Measurements from ENCODE around the gene WWOX. TPM values are rescaled to one million over a fixed set of nuclear protein-coding genes. Genes with fewer than 3 reads are reported as not detected.

The WWOX gene
- total RNA-seq, 1 donor from 2014 or later: 18.6 TPM

DNA sequence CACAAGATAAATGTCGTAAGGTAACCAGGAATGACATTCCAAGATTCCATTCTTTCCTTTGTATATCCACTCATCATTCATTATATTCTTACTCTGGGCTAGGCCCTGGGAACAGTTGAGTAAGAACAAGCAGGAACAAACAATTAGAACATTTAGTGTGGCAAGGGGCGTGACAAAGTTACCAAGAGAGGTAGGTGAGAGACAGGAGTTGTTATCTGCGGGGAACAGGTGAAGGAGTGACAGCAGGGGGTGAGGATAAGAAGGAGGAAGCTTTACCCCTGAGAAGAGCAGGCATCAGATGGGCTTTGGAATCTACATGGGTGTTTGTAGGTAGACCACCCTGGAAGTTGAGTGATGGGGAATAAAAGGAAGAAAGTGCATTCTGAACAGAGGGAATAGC is 568.9 kb downstream of the WWOX start:
- peaks cover 15% of the 10 kb centered on the region for H3K4me1 Mint-ChIP-seq (ENCODE audit: unreplicated experiment)
- no peak overlapping the region for H3K27ac Mint-ChIP-seq (ENCODE audit: unreplicated experiment)
- no peaks in the 10 kb centered on the region for H3K36me3 Mint-ChIP-seq (ENCODE audit: low read depth, unreplicated experiment)
- no peak overlapping the region for H3K4me3 Mint-ChIP-seq (ENCODE audit: unreplicated experiment)
- H3K9me3 Mint-ChIP-seq (ENCODE audit: unreplicated experiment): no peaks in the 10 kb centered on the region
- no peaks in the 10 kb centered on the region for H3K27me3 Mint-ChIP-seq (ENCODE audit: unreplicated experiment)
- no peak for DNase-seq (ENCODE audit: low spot score)
- TF ChIP-seq, protein P1, sequence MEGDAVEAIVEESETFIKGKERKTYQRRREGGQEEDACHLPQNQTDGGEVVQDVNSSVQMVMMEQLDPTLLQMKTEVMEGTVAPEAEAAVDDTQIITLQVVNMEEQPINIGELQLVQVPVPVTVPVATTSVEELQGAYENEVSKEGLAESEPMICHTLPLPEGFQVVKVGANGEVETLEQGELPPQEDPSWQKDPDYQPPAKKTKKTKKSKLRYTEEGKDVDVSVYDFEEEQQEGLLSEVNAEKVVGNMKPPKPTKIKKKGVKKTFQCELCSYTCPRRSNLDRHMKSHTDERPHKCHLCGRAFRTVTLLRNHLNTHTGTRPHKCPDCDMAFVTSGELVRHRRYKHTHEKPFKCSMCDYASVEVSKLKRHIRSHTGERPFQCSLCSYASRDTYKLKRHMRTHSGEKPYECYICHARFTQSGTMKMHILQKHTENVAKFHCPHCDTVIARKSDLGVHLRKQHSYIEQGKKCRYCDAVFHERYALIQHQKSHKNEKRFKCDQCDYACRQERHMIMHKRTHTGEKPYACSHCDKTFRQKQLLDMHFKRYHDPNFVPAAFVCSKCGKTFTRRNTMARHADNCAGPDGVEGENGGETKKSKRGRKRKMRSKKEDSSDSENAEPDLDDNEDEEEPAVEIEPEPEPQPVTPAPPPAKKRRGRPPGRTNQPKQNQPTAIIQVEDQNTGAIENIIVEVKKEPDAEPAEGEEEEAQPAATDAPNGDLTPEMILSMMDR (IDR thresholded peaks at IDR 0.05; ENCODE audit: unreplicated experiment): no peak

DNA sequence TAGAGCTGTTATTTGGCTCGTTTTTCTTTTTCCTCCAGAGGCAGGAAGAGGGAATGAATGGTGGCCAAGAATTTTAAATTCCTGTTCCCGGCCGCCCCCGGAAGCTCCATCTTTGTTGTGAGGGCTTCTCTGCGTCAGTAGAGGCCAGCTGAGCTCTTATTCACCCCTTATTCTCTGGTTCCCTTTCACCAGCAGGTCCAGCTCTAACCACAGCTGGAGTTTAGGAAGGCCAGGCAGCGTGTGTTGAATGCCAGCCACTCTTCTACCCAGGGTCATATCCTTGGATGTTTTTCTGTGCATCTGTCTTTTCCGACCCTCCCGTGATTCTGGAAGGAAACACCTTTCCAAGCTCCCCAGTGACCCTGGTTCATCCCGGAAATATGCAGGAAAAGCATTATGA is 570.5 kb downstream of the WWOX start:
- no peak overlapping the region for H3K4me3 Mint-ChIP-seq (ENCODE audit: unreplicated experiment)
- H3K36me3 Mint-ChIP-seq (ENCODE audit: low read depth, unreplicated experiment): no peaks in the 10 kb centered on the region
- DNase-seq (ENCODE audit: low spot score): no peak
- peak overlapping the region; percentile 53 for H3K27ac Mint-ChIP-seq (ENCODE audit: unreplicated experiment)
- H3K9me3 Mint-ChIP-seq (ENCODE audit: unreplicated experiment): no peaks in the 10 kb centered on the region
- H3K27me3 Mint-ChIP-seq (ENCODE audit: unreplicated experiment): no peaks in the 10 kb centered on the region
- peaks cover 15% of the 10 kb centered on the region for H3K4me1 Mint-ChIP-seq (ENCODE audit: unreplicated experiment)
- TF ChIP-seq, protein P1 (IDR thresholded peaks at IDR 0.05; ENCODE audit: unreplicated experiment): no peak

DNA sequence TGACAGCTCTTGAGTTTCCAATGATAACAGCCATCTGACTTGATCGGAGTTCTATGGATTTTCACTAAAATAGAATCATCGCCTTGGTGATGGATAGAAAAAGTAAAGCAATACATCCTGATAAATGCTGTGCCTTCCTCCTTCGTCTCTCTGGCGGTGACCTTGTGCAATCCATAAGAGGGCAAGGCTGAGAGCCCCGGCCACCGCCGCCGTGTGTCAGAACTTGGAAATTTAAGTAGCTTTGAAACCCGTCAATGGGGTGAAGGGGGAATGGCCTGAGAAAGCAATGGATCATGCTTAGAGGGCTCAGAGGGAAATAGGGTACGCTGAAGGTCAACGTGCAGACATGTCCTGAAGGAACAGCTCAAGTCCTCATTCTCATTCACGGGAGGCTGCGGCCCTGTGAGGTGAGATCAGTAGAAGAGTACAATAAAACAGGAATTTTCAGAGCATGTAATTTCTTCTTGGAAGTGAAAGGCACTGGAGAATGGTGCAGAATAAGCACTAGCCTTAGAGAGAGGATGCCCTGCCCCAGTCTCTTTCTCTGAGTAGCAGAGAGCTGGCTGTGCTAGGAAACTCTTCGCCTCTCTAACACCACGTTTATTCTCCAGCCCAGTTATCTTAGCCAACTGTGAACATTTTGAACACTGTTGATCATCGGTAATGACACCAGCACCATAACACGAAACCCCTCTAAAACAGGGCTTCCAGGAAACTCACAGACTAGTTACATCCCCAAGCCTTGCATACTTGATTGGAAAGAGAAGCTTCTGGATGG is 573.5 kb downstream of the WWOX start:
- Mint-ChIP-seq H3K4me1 (ENCODE audit: unreplicated experiment) (peaks cover 18% of the 10 kb centered on the region), H3K4me3 (ENCODE audit: unreplicated experiment) (no peak overlapping the region), H3K27me3 (ENCODE audit: unreplicated experiment) (no peaks in the 10 kb centered on the region), H3K9me3 (ENCODE audit: unreplicated experiment) (no peaks in the 10 kb centered on the region), H3K27ac (ENCODE audit: unreplicated experiment) (no peak overlapping the region), H3K36me3 (ENCODE audit: low read depth, unreplicated experiment) (no peaks in the 10 kb centered on the region)
- TF ChIP-seq, protein P1 (IDR thresholded peaks at IDR 0.05; ENCODE audit: unreplicated experiment): no peak
- no peak for DNase-seq (ENCODE audit: low spot score)

DNA sequence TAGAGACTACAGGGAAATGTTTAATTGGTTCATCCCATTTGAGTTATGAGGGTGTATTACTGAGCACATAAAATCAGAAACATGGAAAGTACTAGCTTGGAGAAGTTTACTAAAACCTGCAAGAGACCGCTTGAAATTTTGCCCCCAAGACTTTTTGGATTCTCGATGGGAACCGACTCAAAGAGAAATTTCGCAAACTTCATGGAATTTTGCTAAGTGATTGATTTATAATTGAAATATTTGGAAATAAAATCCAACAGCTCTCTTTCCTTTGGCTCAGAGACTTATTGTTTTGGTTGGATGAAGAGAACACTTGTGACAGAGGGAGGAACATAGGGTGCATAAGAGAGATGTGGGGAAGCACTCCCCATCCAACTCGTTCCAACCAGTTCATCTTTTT is 574.4 kb downstream of the WWOX start:
- H3K36me3 Mint-ChIP-seq (ENCODE audit: low read depth, unreplicated experiment): no peaks in the 10 kb centered on the region
- peaks cover 20% of the 10 kb centered on the region for H3K4me1 Mint-ChIP-seq (ENCODE audit: unreplicated experiment)
- no peak overlapping the region for H3K4me3 Mint-ChIP-seq (ENCODE audit: unreplicated experiment)
- no peak for DNase-seq (ENCODE audit: low spot score)
- TF ChIP-seq, protein P1 (IDR thresholded peaks at IDR 0.05; ENCODE audit: unreplicated experiment): no peak
- no peaks in the 10 kb centered on the region for H3K9me3 Mint-ChIP-seq (ENCODE audit: unreplicated experiment)
- no peaks in the 10 kb centered on the region for H3K27me3 Mint-ChIP-seq (ENCODE audit: unreplicated experiment)
- no peak overlapping the region for H3K27ac Mint-ChIP-seq (ENCODE audit: unreplicated experiment)

DNA sequence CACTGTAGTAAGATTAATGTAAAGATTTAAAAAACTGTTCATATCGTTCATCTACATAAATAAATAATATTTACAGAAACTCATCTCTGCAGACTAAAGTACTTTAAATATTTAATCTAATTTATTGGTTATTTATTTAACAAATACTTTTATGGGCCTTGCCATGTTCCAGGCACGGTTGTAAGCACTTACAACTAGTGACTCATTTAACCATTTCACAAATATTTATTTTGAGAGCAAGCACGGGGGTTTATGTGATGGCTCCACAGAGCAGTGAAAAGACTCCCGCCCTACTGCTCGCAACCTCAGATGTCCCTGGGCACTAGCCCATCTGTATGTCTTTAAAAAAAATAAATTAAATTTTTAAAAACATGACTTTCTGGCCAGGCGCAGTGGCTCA is 575.9 kb downstream of the WWOX start:
- no peaks in the 10 kb centered on the region for H3K27me3 Mint-ChIP-seq (ENCODE audit: unreplicated experiment)
- H3K4me3 Mint-ChIP-seq (ENCODE audit: unreplicated experiment): no peak overlapping the region
- H3K4me1 Mint-ChIP-seq (ENCODE audit: unreplicated experiment): peaks cover 8% of the 10 kb centered on the region
- no peaks in the 10 kb centered on the region for H3K9me3 Mint-ChIP-seq (ENCODE audit: unreplicated experiment)
- no peak overlapping the region for H3K27ac Mint-ChIP-seq (ENCODE audit: unreplicated experiment)
- no peak for DNase-seq (ENCODE audit: low spot score)
- H3K36me3 Mint-ChIP-seq (ENCODE audit: low read depth, unreplicated experiment): no peaks in the 10 kb centered on the region
- TF ChIP-seq, protein P1 (IDR thresholded peaks at IDR 0.05; ENCODE audit: unreplicated experiment): no peak
